IMR-90 (cell line): Measurements from ENCODE around the gene RPL35. TPM values are rescaled to one million over a fixed set of nuclear protein-coding genes. Genes with fewer than 3 reads are reported as not detected.

Experiments
- ATAC-seq: fragments of 200-7000 bp; cut with Tn5 transposase; 2 replicates; pipeline ENCODE4 v1.9.1; 2020; ENCODE audit warnings: low read depth, mild to moderate bottlenecking, moderate library complexity
- BruUV-seq: library from RNA; stranded (reverse); fragments of 400-500 nt; replicated peaks from 2 replicates; lab custom pipeline; 2021; lab: Mats Ljungman, UMichigan
- CTCF ChIA-PET: fragments of 300-600 bp; formaldehyde crosslinking; extraction: SDS; loops from one replicate; lab custom pipeline; 2021; ENCODE audit warnings: antibody characterized with exemption; lab: Yijun Ruan, JAX
- POLR2A ChIA-PET: fragments of 300-600 bp; sonication (Branson Sonifier 250); formaldehyde crosslinking; loops from one replicate; lab custom pipeline; 2022; ENCODE audit warnings: antibody characterized with exemption; ENCODE audit not compliant: unreplicated experiment; lab: Charles Lee
- DNase-seq: peaks from one replicate; pipeline ENCODE4 v3.0.0; 2013
- H2AFZ ChIP-seq: replicated peaks from 2 replicates; pipeline ENCODE3; 2013; ENCODE audit warnings: low read length, mild to moderate bottlenecking; ENCODE audit not compliant: poor library complexity
- H2AK5ac ChIP-seq: 2 replicates; pipeline ENCODE4 v1.6.1; 2013; ENCODE audit warnings: low read depth, low read length, inconsistent platforms
- H2AK9ac ChIP-seq: replicated peaks from 2 replicates; pipeline ENCODE3; 2013; ENCODE audit warnings: mild to moderate bottlenecking, low read depth, low read length, moderate library complexity; ENCODE audit not compliant: poor library complexity
- H2BK120ac ChIP-seq: 2 replicates; pipeline ENCODE4 v1.6.1; 2013; ENCODE audit warnings: low read depth, low read length, inconsistent platforms
- H2BK15ac ChIP-seq: 3 replicates; pipeline ENCODE4 v1.6.1; 2013; ENCODE audit warnings: low read depth, low read length, inconsistent platforms
- H2BK20ac ChIP-seq: 2 replicates; pipeline ENCODE4 v1.6.1; 2013; ENCODE audit warnings: low read depth, mild to moderate bottlenecking, inconsistent platforms, low read length, moderate library complexity
- H2BK5ac ChIP-seq: 2 replicates; pipeline ENCODE4 v1.6.1; 2013; ENCODE audit warnings: mild to moderate bottlenecking, low read depth, low read length, inconsistent platforms; ENCODE audit not compliant: poor library complexity, severe bottlenecking
- H3K14ac ChIP-seq: replicated peaks from 2 replicates; pipeline ENCODE4 v1.6.1; 2013; ENCODE audit warnings: low read depth, low read length, inconsistent platforms
- H3K18ac ChIP-seq: 2 replicates; pipeline ENCODE4 v1.6.1; 2013; ENCODE audit warnings: low read depth, low read length, control low read depth
- H3K23ac ChIP-seq: 2 replicates; pipeline ENCODE4 v1.6.1; 2013; ENCODE audit warnings: low read depth, low read length, inconsistent platforms
- H3K27ac ChIP-seq: 2 replicates; pipeline ENCODE4 v1.5.1; 2013; ENCODE audit warnings: mild to moderate bottlenecking, control low read depth, low read length; ENCODE audit not compliant: insufficient read depth
- H3K27me3 ChIP-seq: 2 replicates; pipeline ENCODE4 v1.6.1; 2013; ENCODE audit warnings: low read length; ENCODE audit not compliant: control insufficient read depth, insufficient read depth
- H3K36me3 ChIP-seq: 2 replicates; pipeline ENCODE4 v1.6.1; 2013; ENCODE audit warnings: low read length, mixed read lengths; ENCODE audit not compliant: control insufficient read depth, insufficient read depth
- H3K4ac ChIP-seq: 2 replicates; pipeline ENCODE4 v1.6.1; 2013; ENCODE audit warnings: low read depth, low read length, inconsistent platforms
- H3K4me1 ChIP-seq: 2 replicates; pipeline ENCODE4 v1.6.1; 2013; ENCODE audit warnings: low read length, mixed read lengths; ENCODE audit not compliant: control insufficient read depth, insufficient read depth
- H3K4me2 ChIP-seq: 2 replicates; pipeline ENCODE4 v1.6.1; 2013; ENCODE audit warnings: low read depth, mild to moderate bottlenecking, control low read depth, low read length, moderate library complexity
- H3K4me3 ChIP-seq: 2 replicates; pipeline ENCODE4 v1.5.1; 2013; ENCODE audit warnings: low read depth, mild to moderate bottlenecking, control low read depth, low read length, moderate library complexity; ENCODE audit not compliant: insufficient read depth
- H3K56ac ChIP-seq: 2 replicates; pipeline ENCODE4 v1.6.1; 2013; ENCODE audit warnings: low read length, inconsistent platforms; ENCODE audit not compliant: insufficient read depth; ENCODE audit errors: extremely low read depth
- H3K79me1 ChIP-seq, 2 experiments: 2 replicates each; pipeline ENCODE4 v1.6.1; 2013; ENCODE audit warnings: low read length in 2 of 2, inconsistent platforms in 1 of 2, low read depth in 1 of 2
- H3K9ac ChIP-seq: 2 replicates; pipeline ENCODE4 v1.6.1; 2013; ENCODE audit warnings: low read depth, low read length, control low read depth
- H3K9me1 ChIP-seq: 2 replicates; pipeline ENCODE4 v1.6.1; 2013; ENCODE audit warnings: low read length, inconsistent platforms; ENCODE audit not compliant: insufficient read depth
- H3K9me3 ChIP-seq: 2 replicates; pipeline ENCODE4 v1.6.1; 2013; ENCODE audit warnings: low read length; ENCODE audit not compliant: control insufficient read depth, insufficient read depth
- H4K20me1 ChIP-seq: 2 replicates; pipeline ENCODE4 v1.6.1; 2013; ENCODE audit warnings: low read length, inconsistent platforms; ENCODE audit not compliant: insufficient read depth
- H4K5ac ChIP-seq: 2 replicates; pipeline ENCODE4 v1.6.1; 2013; ENCODE audit warnings: mild to moderate bottlenecking, low read depth, low read length, control low read depth
- H4K8ac ChIP-seq, 2 experiments: 2 replicates each; pipeline ENCODE4 v1.6.1; 2013; ENCODE audit warnings: low read depth in 2 of 2, low read length in 2 of 2, control low read depth in 1 of 2, inconsistent platforms in 1 of 2
- H4K91ac ChIP-seq: 2 replicates; pipeline ENCODE4 v1.6.1; 2013; ENCODE audit warnings: low read depth, low read length, inconsistent platforms; ENCODE audit not compliant: insufficient read depth
- BHLHE40 ChIP-seq: fragments of 150-350 bp; IDR thresholded peaks from 2 replicates; pipeline ENCODE4 v1.6.1; 2016; ENCODE audit warnings: mild to moderate bottlenecking, low read depth, low read length
- CEBPB ChIP-seq: IDR thresholded peaks from 2 replicates; pipeline ENCODE4 v1.6.1; 2012; ENCODE audit warnings: low read depth, low read length, improper control_type of control experiment
- CHD1 ChIP-seq: IDR thresholded peaks from 2 replicates; pipeline ENCODE4 v1.6.1; 2012; ENCODE audit warnings: low read depth, low read length, improper control_type of control experiment
- FOS ChIP-seq: fragments of 150-350 bp; IDR thresholded peaks from 2 replicates; pipeline ENCODE4 v1.6.1; 2016; ENCODE audit warnings: low read depth, low read length
- MAFK ChIP-seq: IDR thresholded peaks from 2 replicates; pipeline ENCODE4 v1.6.1; 2012; ENCODE audit warnings: low read depth, low read length, improper control_type of control experiment
- MAZ ChIP-seq: IDR thresholded peaks from 2 replicates; pipeline ENCODE4 v1.6.1; 2012; ENCODE audit warnings: low read depth, mild to moderate bottlenecking, low read length, improper control_type of control experiment, moderate library complexity, borderline replicate concordance
- MXI1 ChIP-seq: IDR thresholded peaks from 2 replicates; pipeline ENCODE4 v1.6.1; 2012; ENCODE audit warnings: low read depth, mild to moderate bottlenecking, low read length, moderate library complexity, borderline replicate concordance
- NFE2L2 ChIP-seq: fragments of 150-350 bp; IDR thresholded peaks from 2 replicates; pipeline ENCODE4 v1.6.1; 2016; ENCODE audit warnings: low read depth, mild to moderate bottlenecking, low read length
- POLR2A ChIP-seq: IDR thresholded peaks from 2 replicates; pipeline ENCODE4 v1.6.1; 2012; ENCODE audit warnings: mild to moderate bottlenecking, low read depth, low read length
- RAD21 ChIP-seq: IDR thresholded peaks from 2 replicates; pipeline ENCODE4 v1.6.1; 2012; ENCODE audit warnings: low read length, improper control_type of control experiment
- RCOR1 ChIP-seq: IDR thresholded peaks from 2 replicates; pipeline ENCODE4 v1.6.1; 2012; ENCODE audit warnings: mild to moderate bottlenecking, low read length, improper control_type of control experiment; ENCODE audit not compliant: insufficient replicate concordance
- RFX5 ChIP-seq: IDR thresholded peaks from 2 replicates; pipeline ENCODE4 v1.8.0; 2012; ENCODE audit warnings: low read depth, mild to moderate bottlenecking, low read length, moderate library complexity
- SMC3 ChIP-seq: fragments of 150-350 bp; IDR thresholded peaks from 2 replicates; pipeline ENCODE4 v1.6.1; 2016; ENCODE audit warnings: low read depth, mild to moderate bottlenecking, antibody characterized with exemption, low read length, moderate library complexity
- WGBS, 2 experiments: methylation state at CpG; one replicate each; pipeline versions ENCODE4 v1.1.5 to v1.1.7; 2013; ENCODE audit warnings: missing lambda C conversion rate in 2 of 2; ENCODE audit not compliant: insufficient read length in 1 of 2; ENCODE audit errors: extremely low coverage in 2 of 2; 5-methylcytosine and 5-hydroxymethylcytosine counted together
- dilution Hi-C: fragments of 300-500 bp; cut with HindIII; formaldehyde crosslinking; loops from one replicate; pipeline ENCODE4 v1.14.3; 2018; ENCODE audit warnings: low sequenced_read_pairs; ENCODE audit not compliant: unreplicated experiment
- in situ Hi-C: fragments of 300-500 bp; cut with MboI; formaldehyde crosslinking; loops from 3 replicates; pipeline ENCODE4 v1.14.3; 2019; ENCODE audit warnings: low sequenced_read_pairs, inconsistent platforms, mixed read lengths
- intact Hi-C: fragments of 100-400 bp; cut with micrococcal nuclease; formaldehyde crosslinking; loops from 2 replicates; pipeline ENCODE4 v1.10.0; 2022
- polyA plus RNA-seq, 3 experiments: library from polyadenylated mRNA; depleted of rRNA; stranded (reverse); fragments of >200 nt; gene quantifications; 2 replicates each; pipeline ENCODE4 v1.2.3, GENCODE V29; 2012; ENCODE audit warnings: low replicate concordance in 1 of 3
- total RNA-seq: library from RNA; depleted of rRNA; stranded (reverse); fragments of >200 nt; gene quantifications from 2 replicates; pipeline ENCODE4 v1.2.3, GENCODE V29; 2012
- TF ChIP-seq, protein P1 (sequence below): fragments of 150-350 bp; IDR thresholded peaks from 2 replicates; pipeline ENCODE4 v1.6.1; 2016; ENCODE audit warnings: low read depth, mild to moderate bottlenecking, low read length, moderate library complexity, borderline replicate concordance
- TF ChIP-seq, protein P2 (sequence below): conservative IDR thresholded peaks from 2 replicates; pipeline ENCODE4 v1.5.1; 2012; ENCODE audit warnings: mild to moderate bottlenecking, low read depth, low read length, improper control_type of control experiment

The RPL35 gene
- total and polyA plus RNA-seq, 2 of the 4 experiments (the other 2 are of a cell fraction), result 881 to 1,650 TPM

GRCh38 chr9:124852121-124852828, 9.5 kb downstream of the RPL35 start:
- H4K8ac ChIP-seq, result peak overlapping the region in 1 of 2 experiments; percentile 53; a peak in 1 of 4 replicates
- BruUV-seq, result no TSS peak
- H2AFZ ChIP-seq, result peak overlapping the region; percentile 100
- in situ Hi-C loops, result loop anchor here (5.0 kb wide), 1 partner anchor 80 kb away; the partner anchor contains the start of gene NR6A1
- peak overlapping the region; percentile 74; the same call in 1 of the 2 replicates for H2AK5ac ChIP-seq
- ChIA-PET CTCF (interaction anchor here (0.5 to 5.7 kb wide), 15 partner anchors 9 to 1466 kb away, joined by 3 to 165 read pairs (median 4); partner anchors contain the start of genes ARPC5L, NR6A1, OLFML2A and RPL35), POLR2A (interaction anchor here (0.7 kb wide), 1 partner anchor 75 kb away, joined by 4 read pairs; the partner anchor contains the start of gene OLFML2A)
- H3K79me1 ChIP-seq, result 0 out of 4 replicates have a peak, but pooled peaks cover 0 to under 1% of the 10 kb centered on the region in 2 experiments
- H3K56ac ChIP-seq, result no peak overlapping the region
- no peak overlapping the region for H3K4me3 ChIP-seq
- no peaks in the 10 kb centered on the region for H3K9me3 ChIP-seq
- no peaks in the 10 kb centered on the region for H3K27me3 ChIP-seq
- intact Hi-C loops, result loop anchor here (2.0 to 10.0 kb wide), 3 partner anchors 39 to 237 kb away; no protein-coding TSS in a partner anchor
- peak overlapping the region; percentile 67 for H3K4ac ChIP-seq
- no peak overlapping the region for H4K5ac ChIP-seq
- H4K20me1 ChIP-seq, result peaks cover 17% of the 10 kb centered on the region
- H2BK20ac ChIP-seq, result peak overlapping the region; percentile 27; the same call in 1 of the 2 replicates
- ATAC-seq (no peak), DNase-seq (no peak)
- no peak overlapping the region for H3K9ac ChIP-seq
- no peak overlapping the region for H3K23ac ChIP-seq
- H4K91ac ChIP-seq, result 0 out of 2 replicates have a peak overlapping the region, but pooled peaks have one; percentile 41
- H2AK9ac ChIP-seq, result peak overlapping the region; percentile 96
- H2BK5ac ChIP-seq, result no peak overlapping the region
- H2BK120ac ChIP-seq, result peak overlapping the region; percentile 63
- no peaks in the 10 kb centered on the region for H3K4me1 ChIP-seq
- no peak overlapping the region for H3K14ac ChIP-seq
- 82% methylated on average over 7 of the region's 13 CpGs; no CpG with 5 or more reads in 1 of the 2 experiments for WGBS, 2 experiments
- H3K36me3 ChIP-seq, result peaks cover 10% of the 10 kb centered on the region
- dilution Hi-C loops, result no loop called here
- no peaks in the 10 kb centered on the region for H3K9me1 ChIP-seq
- no peak overlapping the region for H3K27ac ChIP-seq
- H3K18ac ChIP-seq, result no peak overlapping the region
- peak overlapping the region; percentile 94; the same call in 1 of the 2 replicates for H3K4me2 ChIP-seq
- H2BK15ac ChIP-seq, result peak overlapping the region; percentile 40; the same call in 1 of the 3 replicates
- TF ChIP-seq BHLHE40 (no peak), RFX5 (no peak), NFE2L2 (no peak), RAD21 (no peak), SMC3 (no peak), RCOR1 (no peak), MAZ (no peak), CHD1 (no peak), POLR2A (no peak), MAFK (no peak), CEBPB (no peak), MXI1 (no peak), FOS (no peak)
- TF ChIP-seq, protein P1, sequence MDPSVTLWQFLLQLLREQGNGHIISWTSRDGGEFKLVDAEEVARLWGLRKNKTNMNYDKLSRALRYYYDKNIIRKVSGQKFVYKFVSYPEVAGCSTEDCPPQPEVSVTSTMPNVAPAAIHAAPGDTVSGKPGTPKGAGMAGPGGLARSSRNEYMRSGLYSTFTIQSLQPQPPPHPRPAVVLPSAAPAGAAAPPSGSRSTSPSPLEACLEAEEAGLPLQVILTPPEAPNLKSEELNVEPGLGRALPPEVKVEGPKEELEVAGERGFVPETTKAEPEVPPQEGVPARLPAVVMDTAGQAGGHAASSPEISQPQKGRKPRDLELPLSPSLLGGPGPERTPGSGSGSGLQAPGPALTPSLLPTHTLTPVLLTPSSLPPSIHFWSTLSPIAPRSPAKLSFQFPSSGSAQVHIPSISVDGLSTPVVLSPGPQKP, result no peak
- TF ChIP-seq, protein P2, sequence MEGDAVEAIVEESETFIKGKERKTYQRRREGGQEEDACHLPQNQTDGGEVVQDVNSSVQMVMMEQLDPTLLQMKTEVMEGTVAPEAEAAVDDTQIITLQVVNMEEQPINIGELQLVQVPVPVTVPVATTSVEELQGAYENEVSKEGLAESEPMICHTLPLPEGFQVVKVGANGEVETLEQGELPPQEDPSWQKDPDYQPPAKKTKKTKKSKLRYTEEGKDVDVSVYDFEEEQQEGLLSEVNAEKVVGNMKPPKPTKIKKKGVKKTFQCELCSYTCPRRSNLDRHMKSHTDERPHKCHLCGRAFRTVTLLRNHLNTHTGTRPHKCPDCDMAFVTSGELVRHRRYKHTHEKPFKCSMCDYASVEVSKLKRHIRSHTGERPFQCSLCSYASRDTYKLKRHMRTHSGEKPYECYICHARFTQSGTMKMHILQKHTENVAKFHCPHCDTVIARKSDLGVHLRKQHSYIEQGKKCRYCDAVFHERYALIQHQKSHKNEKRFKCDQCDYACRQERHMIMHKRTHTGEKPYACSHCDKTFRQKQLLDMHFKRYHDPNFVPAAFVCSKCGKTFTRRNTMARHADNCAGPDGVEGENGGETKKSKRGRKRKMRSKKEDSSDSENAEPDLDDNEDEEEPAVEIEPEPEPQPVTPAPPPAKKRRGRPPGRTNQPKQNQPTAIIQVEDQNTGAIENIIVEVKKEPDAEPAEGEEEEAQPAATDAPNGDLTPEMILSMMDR, result no peak
